Ascending aorta (tissue), 2 donors: ENCODE data around the gene FAF1. TPM values are rescaled to one million over a fixed set of nuclear protein-coding genes. Genes with fewer than 3 reads are reported as not detected.

Experiments used
- DNase-seq, 2 donors: peaks; one replicate each; pipeline ENCODE4 v3.0.0-alpha.2; 2019; ENCODE audit warnings: low spot score in 2 of 2
- H3K27ac ChIP-seq, 2 donors: fragments of 200-600 bp; sonication (generic); one replicate each; pipeline ENCODE4 v1.5.1; 2016 to 2017; ENCODE audit warnings: mild to moderate bottlenecking in 1 of 2
- H3K27me3 ChIP-seq: fragments of 200-600 bp; sonication (generic); one replicate; pipeline ENCODE4 v1.5.1; 2017
- H3K36me3 ChIP-seq, 2 donors: fragments of 200-600 bp; sonication (generic); one replicate each; pipeline ENCODE4 v1.5.1; 2016
- H3K4me1 ChIP-seq, 2 donors: fragments of 200-600 bp; sonication (generic); one replicate each; pipeline ENCODE4 v1.5.1; 2016 to 2017; ENCODE audit warnings: mild to moderate bottlenecking in 1 of 2
- H3K4me3 ChIP-seq, 2 donors: fragments of 200-600 bp; sonication (generic); one replicate each; pipeline ENCODE4 v1.5.1; 2016 to 2017; ENCODE audit warnings: mild to moderate bottlenecking in 1 of 2
- H3K9me3 ChIP-seq, 2 donors: fragments of 200-600 bp; sonication (generic); one replicate each; pipeline ENCODE4 v1.5.1; 2016
- CTCF ChIP-seq, 3 experiments: fragments of 200-600 bp in 2 of 3; fragments of 450-650 bp in 1 of 3; sonication (generic) in 2 of 3; IDR thresholded peaks; one replicate each; pipeline ENCODE4 v1.5.1; 2016 to 2019; ENCODE audit warnings: antibody characterized with exemption in 3 of 3, mild to moderate bottlenecking in 1 of 3, moderate library complexity in 1 of 3
- intact Hi-C: fragments of 100-400 bp; cut with DNase I; formaldehyde crosslinking; loops from one replicate; pipeline ENCODE4 v1.15.1; 2023
- total RNA-seq: library from RNA; depleted of rRNA; stranded (reverse); fragments of >200 nt; gene quantifications from one replicate; pipeline ENCODE4 v1.1.0, GENCODE V29; 2016

The FAF1 gene
- total RNA-seq, 1 donor from 2014 or later = 16.4 TPM

GRCh38 chr1:50977575-50978143 is 17.6 kb upstream of the FAF1 start:
- Histone ChIP-seq H3K4me1 (no peaks in the 10 kb centered on the region), H3K27ac (peak overlapping the region; percentile 92), H3K4me3 (peak overlapping the region; percentile 79 to 87), H3K36me3 (no peaks in the 10 kb centered on the region), H3K27me3 (no peaks in the 10 kb centered on the region), H3K9me3 (no peaks in the 10 kb centered on the region)
- DNase-seq = peak in 1 of 2 donors; percentile 74
- intact Hi-C loops = loop anchor here (1.0 kb wide), 1 partner anchor 8 kb away; no protein-coding TSS in a partner anchor
- TF ChIP-seq CTCF (IDR thresholded peaks at IDR 0.05) = no peak

- Histone ChIP-seq H3K27me3 (no peaks in the 10 kb centered on the region), H3K36me3 (no peaks in the 10 kb centered on the region), H3K4me1 (no peaks in the 10 kb centered on the region), H3K9me3 (no peaks in the 10 kb centered on the region), H3K27ac (peak overlapping the region; percentile 92), H3K4me3 (peak overlapping the region; percentile 79 to 87)
- no peak for DNase-seq
- intact Hi-C loops = no loop called here
- TF ChIP-seq CTCF (IDR thresholded peaks at IDR 0.05) = no peak
Measured at GRCh38 chr1:50976890-50977574, 17.0 kb upstream of the FAF1 start.

DNA sequence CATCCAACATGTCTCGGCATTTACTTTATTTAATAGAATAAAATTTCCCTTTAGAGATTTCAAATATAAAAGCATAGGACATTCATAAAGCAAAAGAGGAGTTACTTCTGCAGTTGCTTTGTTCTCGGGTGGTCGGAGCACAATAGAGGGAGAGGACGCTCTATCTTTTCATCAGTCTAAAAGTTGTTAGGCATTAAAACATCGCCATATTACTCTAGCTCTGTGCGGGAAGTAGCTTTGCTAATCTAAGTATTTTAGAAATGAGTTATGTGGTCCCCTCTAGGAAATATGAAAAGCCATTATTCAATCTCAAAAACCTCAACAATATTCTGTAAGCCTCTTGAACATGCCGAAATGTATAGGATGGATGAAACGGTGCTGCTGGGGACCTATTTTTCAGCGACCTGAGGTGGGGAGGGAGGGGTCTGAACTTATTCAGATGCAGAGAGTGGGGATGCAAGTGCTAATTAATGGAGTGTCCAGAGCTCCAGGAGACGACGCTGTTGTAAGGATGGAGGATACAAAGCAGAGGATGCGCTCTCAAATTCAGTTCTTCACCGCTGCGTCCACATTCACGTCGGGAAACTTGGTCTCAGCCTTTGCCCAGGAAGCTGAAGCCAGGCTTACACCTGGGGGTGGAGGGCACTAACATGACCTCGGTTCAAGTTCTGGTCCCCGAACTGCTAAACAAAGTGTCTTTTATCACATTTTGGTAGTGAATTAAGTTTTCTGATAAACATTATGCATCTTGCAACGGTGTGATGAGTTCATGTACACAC is 16.2 kb upstream of the FAF1 start:
- no peaks in the 10 kb centered on the region for H3K36me3 ChIP-seq
- H3K4me1 ChIP-seq = no peaks in the 10 kb centered on the region
- DNase-seq = no peak
- no peaks in the 10 kb centered on the region for H3K9me3 ChIP-seq
- no peak for TF ChIP-seq CTCF (IDR thresholded peaks at IDR 0.05)
- peak overlapping the region; percentile 92 for H3K27ac ChIP-seq
- no peaks in the 10 kb centered on the region for H3K27me3 ChIP-seq
- intact Hi-C loops = no loop called here
- H3K4me3 ChIP-seq = peak overlapping the region; percentile 79 to 87

- Histone ChIP-seq H3K4me1 (no peaks in the 10 kb centered on the region), H3K27me3 (no peaks in the 10 kb centered on the region), H3K4me3 (no peak overlapping the region), H3K36me3 (no peaks in the 10 kb centered on the region), H3K27ac (peak overlapping the region; percentile 92), H3K9me3 (no peaks in the 10 kb centered on the region)
- intact Hi-C loops = no loop called here
- TF ChIP-seq CTCF (IDR thresholded peaks at IDR 0.05) = no peak
- no peak for DNase-seq
Measured at GRCh38 chr1:50975436-50975835, 15.4 kb upstream of the FAF1 start.

GRCh38 chr1:50974618-50974935 is 14.5 kb upstream of the FAF1 start:
- H3K27ac ChIP-seq = peak overlapping the region; percentile 37 to 62
- no peak for DNase-seq
- H3K4me3 ChIP-seq = peak overlapping the region in 1 of 2 donors; percentile 24
- intact Hi-C loops = no loop called here
- H3K4me1 ChIP-seq = no peaks in the 10 kb centered on the region
- no peak for TF ChIP-seq CTCF (IDR thresholded peaks at IDR 0.05)
- H3K9me3 ChIP-seq = no peaks in the 10 kb centered on the region
- no peaks in the 10 kb centered on the region for H3K36me3 ChIP-seq
- no peaks in the 10 kb centered on the region for H3K27me3 ChIP-seq
